Measurements from ENCODE around the gene BCAP31. TPM values are rescaled to one million over a fixed set of nuclear protein-coding genes. Genes with fewer than 3 reads are reported as not detected.
A peak's percentile ranks its signal among the peaks of the same experiment; 100 is the strongest.
"Not testable (repeated sequence)": the region's sequence is repeated elsewhere in the genome, so short reads cannot be mapped to it uniquely, and the experiment has no call there.

The BCAP31 gene
- total RNA-seq, 1 experiment from 2014 or later: 432 TPM

DNA sequence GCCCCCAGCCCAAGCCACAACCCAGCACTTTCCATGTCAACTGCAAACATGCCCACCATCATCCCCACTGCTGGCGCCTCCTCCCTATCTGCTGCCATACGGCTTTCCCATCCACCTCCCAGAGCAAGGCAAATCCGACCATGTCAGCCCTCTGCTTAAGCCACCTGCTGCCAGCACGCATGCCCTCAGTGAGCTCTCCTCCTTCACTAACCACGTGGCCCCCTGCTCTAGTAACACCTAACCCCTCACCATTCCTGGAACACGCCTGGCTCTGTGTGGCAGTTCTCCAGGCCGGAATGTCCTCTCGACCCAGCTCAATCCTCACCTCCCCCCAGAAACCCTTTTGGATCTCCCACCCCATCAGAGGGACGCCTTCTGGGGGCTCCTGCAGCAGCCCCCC is 17.4 kb downstream of the BCAP31 start:
- no peaks in the 10 kb centered on the region; the same call in 1 of the 2 replicates for H3K36me3 ChIP-seq (ENCODE audit: control insufficient read depth, insufficient read depth, low read length)
- no peak overlapping the region for H3K27ac ChIP-seq (ENCODE audit: low read length)
- ATAC-seq (no peak), DNase-seq (ENCODE audit: low read depth, low spot score) (no peak)
- TF ChIP-seq, protein P1, sequence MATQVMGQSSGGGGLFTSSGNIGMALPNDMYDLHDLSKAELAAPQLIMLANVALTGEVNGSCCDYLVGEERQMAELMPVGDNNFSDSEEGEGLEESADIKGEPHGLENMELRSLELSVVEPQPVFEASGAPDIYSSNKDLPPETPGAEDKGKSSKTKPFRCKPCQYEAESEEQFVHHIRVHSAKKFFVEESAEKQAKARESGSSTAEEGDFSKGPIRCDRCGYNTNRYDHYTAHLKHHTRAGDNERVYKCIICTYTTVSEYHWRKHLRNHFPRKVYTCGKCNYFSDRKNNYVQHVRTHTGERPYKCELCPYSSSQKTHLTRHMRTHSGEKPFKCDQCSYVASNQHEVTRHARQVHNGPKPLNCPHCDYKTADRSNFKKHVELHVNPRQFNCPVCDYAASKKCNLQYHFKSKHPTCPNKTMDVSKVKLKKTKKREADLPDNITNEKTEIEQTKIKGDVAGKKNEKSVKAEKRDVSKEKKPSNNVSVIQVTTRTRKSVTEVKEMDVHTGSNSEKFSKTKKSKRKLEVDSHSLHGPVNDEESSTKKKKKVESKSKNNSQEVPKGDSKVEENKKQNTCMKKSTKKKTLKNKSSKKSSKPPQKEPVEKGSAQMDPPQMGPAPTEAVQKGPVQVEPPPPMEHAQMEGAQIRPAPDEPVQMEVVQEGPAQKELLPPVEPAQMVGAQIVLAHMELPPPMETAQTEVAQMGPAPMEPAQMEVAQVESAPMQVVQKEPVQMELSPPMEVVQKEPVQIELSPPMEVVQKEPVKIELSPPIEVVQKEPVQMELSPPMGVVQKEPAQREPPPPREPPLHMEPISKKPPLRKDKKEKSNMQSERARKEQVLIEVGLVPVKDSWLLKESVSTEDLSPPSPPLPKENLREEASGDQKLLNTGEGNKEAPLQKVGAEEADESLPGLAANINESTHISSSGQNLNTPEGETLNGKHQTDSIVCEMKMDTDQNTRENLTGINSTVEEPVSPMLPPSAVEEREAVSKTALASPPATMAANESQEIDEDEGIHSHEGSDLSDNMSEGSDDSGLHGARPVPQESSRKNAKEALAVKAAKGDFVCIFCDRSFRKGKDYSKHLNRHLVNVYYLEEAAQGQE (IDR thresholded peaks at IDR 0.05; ENCODE audit: insufficient read depth in 1 of 2, low read depth in 2 of 2, low read length in 1 of 2): no peak
- TF ChIP-seq TCF7L2 (IDR thresholded peaks at IDR 0.05; ENCODE audit: low read depth, low read length): no peak
- TF ChIP-seq, protein P2, sequence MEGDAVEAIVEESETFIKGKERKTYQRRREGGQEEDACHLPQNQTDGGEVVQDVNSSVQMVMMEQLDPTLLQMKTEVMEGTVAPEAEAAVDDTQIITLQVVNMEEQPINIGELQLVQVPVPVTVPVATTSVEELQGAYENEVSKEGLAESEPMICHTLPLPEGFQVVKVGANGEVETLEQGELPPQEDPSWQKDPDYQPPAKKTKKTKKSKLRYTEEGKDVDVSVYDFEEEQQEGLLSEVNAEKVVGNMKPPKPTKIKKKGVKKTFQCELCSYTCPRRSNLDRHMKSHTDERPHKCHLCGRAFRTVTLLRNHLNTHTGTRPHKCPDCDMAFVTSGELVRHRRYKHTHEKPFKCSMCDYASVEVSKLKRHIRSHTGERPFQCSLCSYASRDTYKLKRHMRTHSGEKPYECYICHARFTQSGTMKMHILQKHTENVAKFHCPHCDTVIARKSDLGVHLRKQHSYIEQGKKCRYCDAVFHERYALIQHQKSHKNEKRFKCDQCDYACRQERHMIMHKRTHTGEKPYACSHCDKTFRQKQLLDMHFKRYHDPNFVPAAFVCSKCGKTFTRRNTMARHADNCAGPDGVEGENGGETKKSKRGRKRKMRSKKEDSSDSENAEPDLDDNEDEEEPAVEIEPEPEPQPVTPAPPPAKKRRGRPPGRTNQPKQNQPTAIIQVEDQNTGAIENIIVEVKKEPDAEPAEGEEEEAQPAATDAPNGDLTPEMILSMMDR (IDR thresholded peaks at IDR 0.05): no peak
- TF ChIP-seq SIN3A (IDR thresholded peaks at IDR 0.05; ENCODE audit: borderline replicate concordance, insufficient read depth, low read depth, low read length): no peak
- TF ChIP-seq POLR2AphosphoS5 (IDR thresholded peaks at IDR 0.05; ENCODE audit: low read depth, low read length): no peak
- no peak overlapping the region for H3K4me3 ChIP-seq (ENCODE audit: low read depth in 2 of 2, low read length in 2 of 2)
- in situ Hi-C loops (cut with HindIII; ENCODE audit: low pct_unique_long_range_greater_than_20kb, low sequenced_read_pairs): no loop called here
- intact Hi-C loops (cut with micrococcal nuclease; ENCODE audit: unreplicated experiment): no loop called here
- CTCF ChIA-PET: no interaction called here
- H3K4me1 ChIP-seq (ENCODE audit: control insufficient read depth, insufficient read depth, low read length): no peaks in the 10 kb centered on the region
- no peaks in the 10 kb centered on the region for H3K9me3 ChIP-seq (ENCODE audit: control insufficient read depth, insufficient read depth, low read depth, low read length)
- POLR2A ChIA-PET: interaction anchor here (0.7 kb wide), 1 partner anchor 126 kb away, joined by 4 read pairs; no protein-coding TSS in a partner anchor
- BruUV-seq (replicated peaks): no TSS peak
- H3K27me3 ChIP-seq (ENCODE audit: control insufficient read depth, insufficient read depth, low read length): no peaks in the 10 kb centered on the region

DNA sequence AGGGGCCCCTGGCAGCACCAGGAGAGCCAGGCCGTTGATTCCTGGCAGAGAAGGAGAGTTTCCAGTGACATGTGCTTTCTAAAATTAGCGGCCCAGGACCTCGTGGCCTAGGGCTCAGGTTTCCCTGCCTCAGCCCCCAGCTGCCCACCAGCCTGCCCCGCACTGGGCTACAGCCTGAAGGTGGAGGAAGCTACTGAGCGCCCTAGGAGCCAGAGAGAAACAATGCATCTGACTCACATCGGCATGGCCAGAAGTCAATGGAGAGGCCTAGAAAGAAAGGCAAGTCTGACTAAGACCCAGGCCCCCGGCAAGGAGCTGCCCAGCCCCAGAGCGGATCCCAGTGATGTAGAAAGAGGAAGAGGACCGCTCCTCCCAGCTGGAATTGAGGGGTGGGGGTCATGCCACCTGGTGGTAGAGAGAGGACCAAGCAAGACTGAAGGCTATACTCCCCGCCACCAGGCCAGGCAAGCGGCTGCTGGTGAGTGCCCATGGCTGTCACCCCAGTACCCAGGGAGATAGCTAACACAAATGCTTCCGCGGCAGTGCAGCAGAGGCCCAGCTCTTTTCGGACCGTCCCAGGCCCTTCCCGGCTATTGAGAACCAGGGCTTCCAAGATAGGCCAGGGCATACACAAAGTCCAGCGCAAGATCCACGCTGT is 18.7 kb downstream of the BCAP31 start:
- H3K4me3 ChIP-seq (ENCODE audit: low read depth in 2 of 2, low read length in 2 of 2); H3K4me1 ChIP-seq (ENCODE audit: control insufficient read depth, insufficient read depth, low read length); in situ Hi-C loops (cut with HindIII; ENCODE audit: low pct_unique_long_range_greater_than_20kb, low sequenced_read_pairs); H3K36me3 ChIP-seq (ENCODE audit: control insufficient read depth, insufficient read depth, low read length); BruUV-seq (replicated peaks); H3K27ac ChIP-seq (ENCODE audit: low read length); CTCF ChIA-PET; intact Hi-C loops (cut with micrococcal nuclease; ENCODE audit: unreplicated experiment); H3K27me3 ChIP-seq (ENCODE audit: control insufficient read depth, insufficient read depth, low read length); DNase-seq (ENCODE audit: low read depth, low spot score); POLR2A ChIA-PET; H3K9me3 ChIP-seq (ENCODE audit: control insufficient read depth, insufficient read depth, low read depth, low read length): not testable (repeated sequence)
- ATAC-seq: peak; percentile 17

DNA sequence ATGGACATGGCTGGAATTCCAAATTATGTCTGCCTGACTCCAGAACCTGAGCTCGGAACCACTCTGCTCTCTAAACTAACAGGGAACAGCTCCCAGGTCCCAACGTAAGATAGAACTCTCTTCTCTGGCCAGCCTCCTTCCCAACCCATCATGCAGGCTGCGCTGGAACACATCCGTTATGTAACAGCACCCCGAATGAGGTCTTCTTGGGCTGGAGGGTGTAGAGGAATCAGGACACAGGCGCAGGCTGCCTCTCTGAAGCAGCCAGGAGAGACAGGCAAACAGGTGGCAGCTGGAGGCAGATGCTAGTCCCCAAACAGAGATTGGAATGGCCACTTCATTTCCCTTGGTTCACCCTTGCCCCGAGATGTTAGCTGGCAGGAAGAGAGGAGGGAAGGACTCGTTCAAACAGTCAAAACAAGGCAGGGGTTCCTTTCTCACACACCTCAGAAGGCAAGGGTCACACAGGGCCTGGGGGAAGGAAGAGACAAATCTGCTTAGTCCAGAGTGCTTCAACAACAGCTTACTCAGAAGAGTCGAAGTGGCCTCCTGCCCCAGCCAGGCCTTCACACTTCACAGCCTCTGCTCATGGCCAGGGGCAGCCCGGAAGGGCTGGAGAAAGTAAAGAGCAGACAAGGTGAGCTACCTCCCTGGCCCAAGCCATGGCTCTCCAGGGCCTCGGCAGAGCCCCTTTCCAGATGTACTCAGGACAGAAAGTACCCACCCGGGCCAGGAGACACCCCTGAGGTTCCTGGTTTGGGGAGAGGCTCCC is 19.4 kb downstream of the BCAP31 start:
- BruUV-seq (replicated peaks); CTCF ChIA-PET; H3K27me3 ChIP-seq (ENCODE audit: control insufficient read depth, insufficient read depth, low read length); H3K4me1 ChIP-seq (ENCODE audit: control insufficient read depth, insufficient read depth, low read length); H3K9me3 ChIP-seq (ENCODE audit: control insufficient read depth, insufficient read depth, low read depth, low read length); H3K4me3 ChIP-seq (ENCODE audit: low read depth in 2 of 2, low read length in 2 of 2); intact Hi-C loops (cut with micrococcal nuclease; ENCODE audit: unreplicated experiment); DNase-seq (ENCODE audit: low read depth, low spot score); POLR2A ChIA-PET; H3K27ac ChIP-seq (ENCODE audit: low read length); H3K36me3 ChIP-seq (ENCODE audit: control insufficient read depth, insufficient read depth, low read length); in situ Hi-C loops (cut with HindIII; ENCODE audit: low pct_unique_long_range_greater_than_20kb, low sequenced_read_pairs); ATAC-seq: not testable (repeated sequence)

Data from Panc1 (cell line).